ENCODE measurements around the gene ATL3. TPM values are rescaled to one million over a fixed set of nuclear protein-coding genes. Genes with fewer than 3 reads are reported as not detected.
A peak's percentile ranks its signal among the peaks of the same experiment; 100 is the strongest.
"Not testable (repeated sequence)": the region's sequence is repeated elsewhere in the genome, so short reads cannot be mapped to it uniquely, and the experiment has no call there.

Gene ATL3
- total and polyA plus RNA-seq, 4 donors: 5.9 to 33.6 (median 16.2) TPM

DNA sequence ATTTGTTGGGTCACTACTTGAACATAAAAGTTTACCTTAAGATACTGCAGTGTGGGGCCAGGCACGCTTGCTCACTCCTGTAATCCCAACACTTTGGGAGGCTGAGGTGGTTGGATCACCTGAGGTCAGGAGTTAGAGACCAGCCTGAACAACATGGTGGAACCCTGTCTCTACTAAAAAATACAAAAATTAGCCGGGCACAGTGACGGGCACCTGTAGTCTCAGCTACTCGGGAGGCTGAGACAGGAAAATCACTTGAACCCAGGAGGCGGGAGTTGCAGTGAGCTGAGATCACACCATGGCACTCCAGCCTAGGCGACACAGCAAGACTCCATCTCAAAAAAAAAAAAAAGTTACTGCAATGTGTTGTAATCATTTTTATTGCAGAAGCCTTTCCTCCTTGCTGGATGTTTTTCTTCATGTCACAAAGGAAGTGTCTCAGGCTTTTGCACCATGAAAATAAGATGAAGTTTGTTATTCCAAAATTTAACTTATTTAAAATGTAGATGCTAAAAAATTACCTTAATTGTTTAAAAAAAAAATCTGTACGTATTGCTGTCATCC lies 14.1 kb upstream of the ATL3 start:
- not testable (repeated sequence) for H3K9me3 ChIP-seq (ENCODE audit: control insufficient read depth in 4 of 4, low read length in 3 of 4); H3K9ac ChIP-seq (ENCODE audit: low read depth in 1 of 2, low read length in 2 of 2); H3K27me3 ChIP-seq (ENCODE audit: control insufficient read depth in 4 of 4, insufficient read depth in 4 of 4, low read length in 3 of 4); DNase-seq (ENCODE audit: low spot score); H3K4me3 ChIP-seq (ENCODE audit: low read depth in 1 of 3, low read length in 3 of 3); H3K27ac ChIP-seq (ENCODE audit: low read depth in 1 of 2, low read length in 2 of 2); H3K36me3 ChIP-seq (ENCODE audit: control insufficient read depth in 4 of 4, insufficient read depth in 3 of 4, low read depth in 1 of 4, low read length in 3 of 4)
- H3K4me1 ChIP-seq (ENCODE audit: control insufficient read depth in 4 of 4, insufficient read depth in 4 of 4, low read length in 3 of 4): peaks cover 2 to 21% (median 16%) of the 10 kb centered on the region in 4 donors
- 96% methylated on average over 7 of the region's 7 CpGs for WGBS

DNA sequence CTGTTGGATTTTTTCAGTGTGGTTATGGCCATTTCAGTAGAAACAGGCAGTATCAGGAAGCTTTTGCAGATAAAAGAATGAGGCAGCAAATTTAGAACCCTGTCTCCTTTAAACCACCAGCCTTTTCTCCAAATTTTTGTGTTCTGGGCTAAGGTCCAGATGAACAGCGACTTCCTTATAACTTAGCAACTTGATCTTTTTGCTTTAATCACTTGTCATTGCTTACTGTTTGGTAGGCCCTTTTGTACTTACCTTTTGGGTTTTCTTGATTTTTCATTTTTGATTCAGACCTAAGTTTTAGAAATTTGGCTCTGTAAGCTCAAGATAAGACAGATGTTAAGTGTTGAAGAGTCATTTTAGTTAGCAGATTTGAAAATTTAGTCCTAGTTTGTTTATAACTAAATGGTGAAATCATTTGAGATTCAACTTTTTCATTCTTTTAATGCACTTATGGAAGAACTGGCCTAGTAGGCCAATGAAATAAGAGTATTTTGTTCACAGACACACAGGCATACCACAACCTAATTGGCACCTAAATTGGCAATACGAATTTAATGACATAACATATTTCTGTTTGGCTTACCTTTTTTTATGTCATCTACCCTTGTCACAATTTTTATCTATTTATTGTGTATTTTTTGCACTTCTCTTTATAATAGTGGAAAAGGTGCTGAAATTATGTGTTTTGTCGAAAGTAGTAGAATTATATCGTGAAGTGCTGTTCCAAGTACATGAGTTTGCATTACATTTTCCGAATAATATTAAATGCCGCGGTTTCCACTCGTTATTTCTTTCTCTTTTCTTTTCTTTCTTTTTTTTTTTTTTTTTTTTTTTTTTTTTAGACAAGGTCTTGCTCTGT lies 12.2 kb upstream of the ATL3 start:
- WGBS: 87% methylated on average over 8 of the region's 8 CpGs
- no peak for TF ChIP-seq FOXA2 (IDR thresholded peaks at IDR 0.05)
- no peak for TF ChIP-seq HNF4A (conservative IDR thresholded peaks at IDR 0.05)
- no peak for TF ChIP-seq TAF1 (conservative IDR thresholded peaks at IDR 0.05)
- no peak for TF ChIP-seq JUND (IDR thresholded peaks at IDR 0.05)
- TF ChIP-seq, protein P1, sequence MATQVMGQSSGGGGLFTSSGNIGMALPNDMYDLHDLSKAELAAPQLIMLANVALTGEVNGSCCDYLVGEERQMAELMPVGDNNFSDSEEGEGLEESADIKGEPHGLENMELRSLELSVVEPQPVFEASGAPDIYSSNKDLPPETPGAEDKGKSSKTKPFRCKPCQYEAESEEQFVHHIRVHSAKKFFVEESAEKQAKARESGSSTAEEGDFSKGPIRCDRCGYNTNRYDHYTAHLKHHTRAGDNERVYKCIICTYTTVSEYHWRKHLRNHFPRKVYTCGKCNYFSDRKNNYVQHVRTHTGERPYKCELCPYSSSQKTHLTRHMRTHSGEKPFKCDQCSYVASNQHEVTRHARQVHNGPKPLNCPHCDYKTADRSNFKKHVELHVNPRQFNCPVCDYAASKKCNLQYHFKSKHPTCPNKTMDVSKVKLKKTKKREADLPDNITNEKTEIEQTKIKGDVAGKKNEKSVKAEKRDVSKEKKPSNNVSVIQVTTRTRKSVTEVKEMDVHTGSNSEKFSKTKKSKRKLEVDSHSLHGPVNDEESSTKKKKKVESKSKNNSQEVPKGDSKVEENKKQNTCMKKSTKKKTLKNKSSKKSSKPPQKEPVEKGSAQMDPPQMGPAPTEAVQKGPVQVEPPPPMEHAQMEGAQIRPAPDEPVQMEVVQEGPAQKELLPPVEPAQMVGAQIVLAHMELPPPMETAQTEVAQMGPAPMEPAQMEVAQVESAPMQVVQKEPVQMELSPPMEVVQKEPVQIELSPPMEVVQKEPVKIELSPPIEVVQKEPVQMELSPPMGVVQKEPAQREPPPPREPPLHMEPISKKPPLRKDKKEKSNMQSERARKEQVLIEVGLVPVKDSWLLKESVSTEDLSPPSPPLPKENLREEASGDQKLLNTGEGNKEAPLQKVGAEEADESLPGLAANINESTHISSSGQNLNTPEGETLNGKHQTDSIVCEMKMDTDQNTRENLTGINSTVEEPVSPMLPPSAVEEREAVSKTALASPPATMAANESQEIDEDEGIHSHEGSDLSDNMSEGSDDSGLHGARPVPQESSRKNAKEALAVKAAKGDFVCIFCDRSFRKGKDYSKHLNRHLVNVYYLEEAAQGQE (IDR thresholded peaks at IDR 0.05): no peak
- Histone ChIP-seq H3K36me3 (ENCODE audit: control insufficient read depth in 4 of 4, insufficient read depth in 3 of 4, low read depth in 1 of 4, low read length in 3 of 4) (no peaks in the 10 kb centered on the region), H3K9me3 (ENCODE audit: control insufficient read depth in 4 of 4, low read length in 3 of 4) (no peaks in the 10 kb centered on the region), H3K4me1 (ENCODE audit: control insufficient read depth in 4 of 4, insufficient read depth in 4 of 4, low read length in 3 of 4) (peaks cover 0 to 19% (median 16%) of the 10 kb centered on the region in 4 donors), H3K27me3 (ENCODE audit: control insufficient read depth in 4 of 4, insufficient read depth in 4 of 4, low read length in 3 of 4) (no peaks in the 10 kb centered on the region), H3K27ac (ENCODE audit: low read depth in 1 of 2, low read length in 2 of 2) (no peak overlapping the region), H3K9ac (ENCODE audit: low read depth in 1 of 2, low read length in 2 of 2) (no peak overlapping the region), H3K4me3 (ENCODE audit: low read depth in 1 of 3, low read length in 3 of 3) (no peak overlapping the region)
- DNase-seq (ENCODE audit: low spot score): no peak

DNA sequence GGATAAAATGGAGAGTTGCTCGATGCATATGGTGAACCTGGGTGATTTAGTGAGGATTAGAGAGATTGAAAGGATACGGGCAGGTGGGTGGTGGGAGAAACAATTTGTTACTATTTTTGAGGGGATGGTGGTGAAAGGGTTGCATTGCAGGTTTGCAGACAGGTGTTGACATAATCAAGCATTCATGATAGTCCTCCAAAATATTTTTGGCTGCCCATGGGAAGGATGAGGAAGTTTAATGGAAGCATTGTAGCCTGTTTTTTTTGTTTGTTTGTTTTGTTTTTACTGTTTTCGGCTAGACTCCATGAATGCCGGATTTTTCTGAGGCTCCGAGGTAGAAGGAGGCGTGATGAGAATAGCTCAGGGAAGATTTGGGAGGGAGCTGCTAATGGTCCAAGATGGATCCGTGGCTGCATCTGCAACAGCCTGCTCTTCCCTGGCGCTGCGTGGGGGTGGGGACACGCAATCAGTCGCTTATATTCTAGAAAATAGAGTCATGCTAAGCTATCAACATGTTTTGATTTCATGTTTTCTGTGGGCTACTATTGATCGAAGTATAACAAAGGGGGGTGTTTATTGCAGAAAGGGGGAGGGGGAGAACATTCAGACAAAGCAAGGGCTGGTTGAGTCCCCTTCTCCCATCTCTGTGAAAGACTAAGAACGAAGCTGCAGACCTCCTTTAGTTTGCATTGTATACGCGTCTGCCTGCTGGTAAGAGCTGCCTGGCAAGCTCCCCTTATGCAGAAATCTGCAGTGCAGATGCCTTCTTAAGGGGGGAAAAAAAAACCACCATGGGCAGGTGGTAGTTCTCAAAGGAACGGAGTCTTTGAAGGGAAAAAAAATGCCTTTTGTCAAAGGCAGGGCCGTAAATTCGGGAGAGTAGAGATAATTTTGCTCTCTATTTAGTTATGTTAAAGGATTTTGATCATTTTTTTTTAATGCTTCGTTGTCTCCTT lies 11.2 kb upstream of the ATL3 start:
- TF ChIP-seq YY1 (IDR thresholded peaks at IDR 0.05) (peak; percentile 36), HNF4A (conservative IDR thresholded peaks at IDR 0.05) (no peak)
- TF ChIP-seq, protein P2, sequence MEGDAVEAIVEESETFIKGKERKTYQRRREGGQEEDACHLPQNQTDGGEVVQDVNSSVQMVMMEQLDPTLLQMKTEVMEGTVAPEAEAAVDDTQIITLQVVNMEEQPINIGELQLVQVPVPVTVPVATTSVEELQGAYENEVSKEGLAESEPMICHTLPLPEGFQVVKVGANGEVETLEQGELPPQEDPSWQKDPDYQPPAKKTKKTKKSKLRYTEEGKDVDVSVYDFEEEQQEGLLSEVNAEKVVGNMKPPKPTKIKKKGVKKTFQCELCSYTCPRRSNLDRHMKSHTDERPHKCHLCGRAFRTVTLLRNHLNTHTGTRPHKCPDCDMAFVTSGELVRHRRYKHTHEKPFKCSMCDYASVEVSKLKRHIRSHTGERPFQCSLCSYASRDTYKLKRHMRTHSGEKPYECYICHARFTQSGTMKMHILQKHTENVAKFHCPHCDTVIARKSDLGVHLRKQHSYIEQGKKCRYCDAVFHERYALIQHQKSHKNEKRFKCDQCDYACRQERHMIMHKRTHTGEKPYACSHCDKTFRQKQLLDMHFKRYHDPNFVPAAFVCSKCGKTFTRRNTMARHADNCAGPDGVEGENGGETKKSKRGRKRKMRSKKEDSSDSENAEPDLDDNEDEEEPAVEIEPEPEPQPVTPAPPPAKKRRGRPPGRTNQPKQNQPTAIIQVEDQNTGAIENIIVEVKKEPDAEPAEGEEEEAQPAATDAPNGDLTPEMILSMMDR (IDR thresholded peaks at IDR 0.05; ENCODE audit: low read depth, low read length, missing input control): peak; percentile 33
- TF ChIP-seq, protein P3, sequence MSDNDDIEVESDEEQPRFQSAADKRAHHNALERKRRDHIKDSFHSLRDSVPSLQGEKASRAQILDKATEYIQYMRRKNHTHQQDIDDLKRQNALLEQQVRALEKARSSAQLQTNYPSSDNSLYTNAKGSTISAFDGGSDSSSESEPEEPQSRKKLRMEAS (IDR thresholded peaks at IDR 0.05): no peak
- TF ChIP-seq, protein P4, sequence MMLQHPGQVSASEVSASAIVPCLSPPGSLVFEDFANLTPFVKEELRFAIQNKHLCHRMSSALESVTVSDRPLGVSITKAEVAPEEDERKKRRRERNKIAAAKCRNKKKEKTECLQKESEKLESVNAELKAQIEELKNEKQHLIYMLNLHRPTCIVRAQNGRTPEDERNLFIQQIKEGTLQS (IDR thresholded peaks at IDR 0.05): no peak
- Histone ChIP-seq H3K27ac (ENCODE audit: low read depth in 1 of 2, low read length in 2 of 2) (peak overlapping the region; percentile 95 to 97), H3K36me3 (ENCODE audit: control insufficient read depth in 4 of 4, insufficient read depth in 3 of 4, low read depth in 1 of 4, low read length in 3 of 4) (no peaks in the 10 kb centered on the region), H3K27me3 (ENCODE audit: control insufficient read depth in 4 of 4, insufficient read depth in 4 of 4, low read length in 3 of 4) (no peaks in the 10 kb centered on the region), H3K9me3 (ENCODE audit: control insufficient read depth in 4 of 4, low read length in 3 of 4) (no peaks in the 10 kb centered on the region), H3K9ac (ENCODE audit: low read depth in 1 of 2, low read length in 2 of 2) (peak overlapping the region; percentile 67 to 88), H3K4me1 (ENCODE audit: control insufficient read depth in 4 of 4, insufficient read depth in 4 of 4, low read length in 3 of 4) (peaks cover 0 to 19% (median 16%) of the 10 kb centered on the region in 4 donors), H3K4me3 (ENCODE audit: low read depth in 1 of 3, low read length in 3 of 3) (peak overlapping the region; percentile 86 to 91 (median 90))
- peak; percentile 43 for DNase-seq (ENCODE audit: low spot score)
- WGBS: 21% methylated on average over 19 of the region's 19 CpGs

Measured in liver (tissue), 9 donors.